ENCODE measurements around the gene FBRSL1. TPM values are rescaled to one million over a fixed set of nuclear protein-coding genes. Genes with fewer than 3 reads are reported as not detected.

FBRSL1 gene
- total and polyA plus RNA-seq, 4 donors: 2.5 to 35.5 (median 5.6) TPM

DNA sequence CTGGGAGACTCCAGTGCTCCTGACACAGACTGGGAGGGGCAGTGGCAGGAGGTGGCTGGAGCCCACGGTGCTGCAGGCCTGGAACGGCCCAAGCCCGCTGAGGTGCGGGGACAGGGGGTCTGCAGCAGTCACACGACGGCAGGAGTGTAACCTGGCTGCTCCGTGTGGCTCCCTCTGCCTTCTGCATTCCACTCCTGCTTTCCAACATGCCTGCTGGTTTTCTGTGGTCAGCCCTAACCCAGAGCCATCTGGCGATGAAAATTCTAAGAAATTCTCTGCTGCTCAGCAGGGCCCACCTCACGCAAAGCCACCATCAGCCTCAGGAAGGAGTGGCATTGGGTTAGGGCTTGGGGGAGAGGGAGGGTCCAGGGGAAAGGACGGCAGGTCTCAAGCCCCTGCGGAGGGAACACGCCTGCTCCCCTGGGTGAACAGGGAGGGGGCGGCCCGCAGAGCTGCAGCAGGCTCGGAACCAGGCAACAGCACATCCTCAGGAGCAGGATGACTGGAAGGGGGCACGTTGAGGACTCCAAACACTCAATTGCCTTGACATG lies 5.0 kb upstream of the FBRSL1 start:
- H3K4me3 ChIP-seq (ENCODE audit: low read depth in 1 of 3, low read length in 3 of 3): no peak overlapping the region
- 81% methylated on average over 16 of the region's 16 CpGs for WGBS
- H3K4me1 ChIP-seq (ENCODE audit: control insufficient read depth in 4 of 4, insufficient read depth in 4 of 4, low read length in 3 of 4): peaks cover 0 to 8% (median 3%) of the 10 kb centered on the region in 4 donors
- no peaks in the 10 kb centered on the region for H3K27me3 ChIP-seq (ENCODE audit: control insufficient read depth in 4 of 4, insufficient read depth in 4 of 4, low read length in 3 of 4)
- no peak overlapping the region for H3K27ac ChIP-seq (ENCODE audit: low read depth in 1 of 2, low read length in 2 of 2)
- H3K9me3 ChIP-seq (ENCODE audit: control insufficient read depth in 4 of 4, low read length in 3 of 4): no peaks in the 10 kb centered on the region
- no peak for TF ChIP-seq HNF4G (IDR thresholded peaks at IDR 0.05)
- TF ChIP-seq SP1 (IDR thresholded peaks at IDR 0.05): no peak
- TF ChIP-seq NR2F2 (IDR thresholded peaks at IDR 0.05): no peak
- TF ChIP-seq TAF1 (conservative IDR thresholded peaks at IDR 0.05): no peak
- TF ChIP-seq RXRA (IDR thresholded peaks at IDR 0.05): no peak
- TF ChIP-seq, protein P1, sequence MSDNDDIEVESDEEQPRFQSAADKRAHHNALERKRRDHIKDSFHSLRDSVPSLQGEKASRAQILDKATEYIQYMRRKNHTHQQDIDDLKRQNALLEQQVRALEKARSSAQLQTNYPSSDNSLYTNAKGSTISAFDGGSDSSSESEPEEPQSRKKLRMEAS (IDR thresholded peaks at IDR 0.05): no peak
- TF ChIP-seq FOXA1 (IDR thresholded peaks at IDR 0.05): no peak
- H3K9ac ChIP-seq (ENCODE audit: low read depth in 1 of 2, low read length in 2 of 2): no peak overlapping the region
- DNase-seq (ENCODE audit: low spot score): no peak
- H3K36me3 ChIP-seq (ENCODE audit: control insufficient read depth in 4 of 4, insufficient read depth in 3 of 4, low read depth in 1 of 4, low read length in 3 of 4): no peaks in the 10 kb centered on the region

DNA sequence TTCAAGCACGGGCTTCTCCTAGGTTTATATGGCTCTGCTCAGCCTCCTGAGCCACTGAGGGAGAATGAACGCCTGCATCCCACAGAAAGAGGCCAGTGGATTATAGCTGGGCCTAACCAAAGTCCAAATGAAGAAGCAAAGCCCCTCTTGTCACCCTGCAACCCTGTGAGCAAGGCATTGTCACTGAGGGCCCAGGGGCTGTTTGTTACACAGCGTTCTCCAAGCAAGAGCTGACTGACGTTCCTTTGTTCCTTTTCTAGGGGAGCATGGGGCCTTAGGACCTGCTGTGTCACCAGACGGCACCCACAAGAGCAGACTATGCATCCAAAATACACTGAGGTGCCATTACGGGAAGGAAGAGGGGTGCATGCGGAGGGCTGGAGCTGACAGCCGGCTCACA lies 4.3 kb upstream of the FBRSL1 start:
- peaks cover 0 to 8% (median 3%) of the 10 kb centered on the region in 4 donors for H3K4me1 ChIP-seq (ENCODE audit: control insufficient read depth in 4 of 4, insufficient read depth in 4 of 4, low read length in 3 of 4)
- H3K27ac ChIP-seq (ENCODE audit: low read depth in 1 of 2, low read length in 2 of 2): no peak overlapping the region
- H3K9me3 ChIP-seq (ENCODE audit: control insufficient read depth in 4 of 4, low read length in 3 of 4): no peaks in the 10 kb centered on the region
- TF ChIP-seq RXRA (IDR thresholded peaks at IDR 0.05): no peak
- TF ChIP-seq GABPA (IDR thresholded peaks at IDR 0.05 in 1 of 2, conservative IDR thresholded peaks at IDR 0.05 in 1 of 2): no peak
- no peak for TF ChIP-seq JUND (IDR thresholded peaks at IDR 0.05)
- TF ChIP-seq, protein P2, sequence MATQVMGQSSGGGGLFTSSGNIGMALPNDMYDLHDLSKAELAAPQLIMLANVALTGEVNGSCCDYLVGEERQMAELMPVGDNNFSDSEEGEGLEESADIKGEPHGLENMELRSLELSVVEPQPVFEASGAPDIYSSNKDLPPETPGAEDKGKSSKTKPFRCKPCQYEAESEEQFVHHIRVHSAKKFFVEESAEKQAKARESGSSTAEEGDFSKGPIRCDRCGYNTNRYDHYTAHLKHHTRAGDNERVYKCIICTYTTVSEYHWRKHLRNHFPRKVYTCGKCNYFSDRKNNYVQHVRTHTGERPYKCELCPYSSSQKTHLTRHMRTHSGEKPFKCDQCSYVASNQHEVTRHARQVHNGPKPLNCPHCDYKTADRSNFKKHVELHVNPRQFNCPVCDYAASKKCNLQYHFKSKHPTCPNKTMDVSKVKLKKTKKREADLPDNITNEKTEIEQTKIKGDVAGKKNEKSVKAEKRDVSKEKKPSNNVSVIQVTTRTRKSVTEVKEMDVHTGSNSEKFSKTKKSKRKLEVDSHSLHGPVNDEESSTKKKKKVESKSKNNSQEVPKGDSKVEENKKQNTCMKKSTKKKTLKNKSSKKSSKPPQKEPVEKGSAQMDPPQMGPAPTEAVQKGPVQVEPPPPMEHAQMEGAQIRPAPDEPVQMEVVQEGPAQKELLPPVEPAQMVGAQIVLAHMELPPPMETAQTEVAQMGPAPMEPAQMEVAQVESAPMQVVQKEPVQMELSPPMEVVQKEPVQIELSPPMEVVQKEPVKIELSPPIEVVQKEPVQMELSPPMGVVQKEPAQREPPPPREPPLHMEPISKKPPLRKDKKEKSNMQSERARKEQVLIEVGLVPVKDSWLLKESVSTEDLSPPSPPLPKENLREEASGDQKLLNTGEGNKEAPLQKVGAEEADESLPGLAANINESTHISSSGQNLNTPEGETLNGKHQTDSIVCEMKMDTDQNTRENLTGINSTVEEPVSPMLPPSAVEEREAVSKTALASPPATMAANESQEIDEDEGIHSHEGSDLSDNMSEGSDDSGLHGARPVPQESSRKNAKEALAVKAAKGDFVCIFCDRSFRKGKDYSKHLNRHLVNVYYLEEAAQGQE (IDR thresholded peaks at IDR 0.05): no peak
- TF ChIP-seq YY1 (IDR thresholded peaks at IDR 0.05): no peak
- no peak for TF ChIP-seq EGR1 (IDR thresholded peaks at IDR 0.05; ENCODE audit: low read depth in 2 of 2)
- TF ChIP-seq, protein P3, sequence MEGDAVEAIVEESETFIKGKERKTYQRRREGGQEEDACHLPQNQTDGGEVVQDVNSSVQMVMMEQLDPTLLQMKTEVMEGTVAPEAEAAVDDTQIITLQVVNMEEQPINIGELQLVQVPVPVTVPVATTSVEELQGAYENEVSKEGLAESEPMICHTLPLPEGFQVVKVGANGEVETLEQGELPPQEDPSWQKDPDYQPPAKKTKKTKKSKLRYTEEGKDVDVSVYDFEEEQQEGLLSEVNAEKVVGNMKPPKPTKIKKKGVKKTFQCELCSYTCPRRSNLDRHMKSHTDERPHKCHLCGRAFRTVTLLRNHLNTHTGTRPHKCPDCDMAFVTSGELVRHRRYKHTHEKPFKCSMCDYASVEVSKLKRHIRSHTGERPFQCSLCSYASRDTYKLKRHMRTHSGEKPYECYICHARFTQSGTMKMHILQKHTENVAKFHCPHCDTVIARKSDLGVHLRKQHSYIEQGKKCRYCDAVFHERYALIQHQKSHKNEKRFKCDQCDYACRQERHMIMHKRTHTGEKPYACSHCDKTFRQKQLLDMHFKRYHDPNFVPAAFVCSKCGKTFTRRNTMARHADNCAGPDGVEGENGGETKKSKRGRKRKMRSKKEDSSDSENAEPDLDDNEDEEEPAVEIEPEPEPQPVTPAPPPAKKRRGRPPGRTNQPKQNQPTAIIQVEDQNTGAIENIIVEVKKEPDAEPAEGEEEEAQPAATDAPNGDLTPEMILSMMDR (IDR thresholded peaks at IDR 0.05; ENCODE audit: low read depth, low read length, missing input control): no peak
- TF ChIP-seq, protein P4, sequence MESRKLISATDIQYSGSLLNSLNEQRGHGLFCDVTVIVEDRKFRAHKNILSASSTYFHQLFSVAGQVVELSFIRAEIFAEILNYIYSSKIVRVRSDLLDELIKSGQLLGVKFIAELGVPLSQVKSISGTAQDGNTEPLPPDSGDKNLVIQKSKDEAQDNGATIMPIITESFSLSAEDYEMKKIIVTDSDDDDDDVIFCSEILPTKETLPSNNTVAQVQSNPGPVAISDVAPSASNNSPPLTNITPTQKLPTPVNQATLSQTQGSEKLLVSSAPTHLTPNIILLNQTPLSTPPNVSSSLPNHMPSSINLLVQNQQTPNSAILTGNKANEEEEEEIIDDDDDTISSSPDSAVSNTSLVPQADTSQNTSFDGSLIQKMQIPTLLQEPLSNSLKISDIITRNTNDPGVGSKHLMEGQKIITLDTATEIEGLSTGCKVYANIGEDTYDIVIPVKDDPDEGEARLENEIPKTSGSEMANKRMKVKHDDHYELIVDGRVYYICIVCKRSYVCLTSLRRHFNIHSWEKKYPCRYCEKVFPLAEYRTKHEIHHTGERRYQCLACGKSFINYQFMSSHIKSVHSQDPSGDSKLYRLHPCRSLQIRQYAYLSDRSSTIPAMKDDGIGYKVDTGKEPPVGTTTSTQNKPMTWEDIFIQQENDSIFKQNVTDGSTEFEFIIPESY (IDR thresholded peaks at IDR 0.05): no peak
- TF ChIP-seq FOXA2 (IDR thresholded peaks at IDR 0.05): no peak
- TF ChIP-seq SP1 (IDR thresholded peaks at IDR 0.05): no peak
- TF ChIP-seq HNF4G (IDR thresholded peaks at IDR 0.05): no peak
- TF ChIP-seq FOXA1 (IDR thresholded peaks at IDR 0.05): no peak
- TF ChIP-seq, protein P1 (IDR thresholded peaks at IDR 0.05): no peak
- TF ChIP-seq RAD21 (IDR thresholded peaks at IDR 0.05): no peak
- no peak for TF ChIP-seq TAF1 (conservative IDR thresholded peaks at IDR 0.05)
- no peak for TF ChIP-seq HNF4A (conservative IDR thresholded peaks at IDR 0.05)
- TF ChIP-seq, protein P5, sequence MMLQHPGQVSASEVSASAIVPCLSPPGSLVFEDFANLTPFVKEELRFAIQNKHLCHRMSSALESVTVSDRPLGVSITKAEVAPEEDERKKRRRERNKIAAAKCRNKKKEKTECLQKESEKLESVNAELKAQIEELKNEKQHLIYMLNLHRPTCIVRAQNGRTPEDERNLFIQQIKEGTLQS (IDR thresholded peaks at IDR 0.05): no peak
- no peak for TF ChIP-seq NR2F2 (IDR thresholded peaks at IDR 0.05)
- H3K9ac ChIP-seq (ENCODE audit: low read depth in 1 of 2, low read length in 2 of 2): no peak overlapping the region
- no peak for DNase-seq (ENCODE audit: low spot score)
- WGBS: 95% methylated on average over 8 of the region's 8 CpGs
- H3K36me3 ChIP-seq (ENCODE audit: control insufficient read depth in 4 of 4, insufficient read depth in 3 of 4, low read depth in 1 of 4, low read length in 3 of 4): no peaks in the 10 kb centered on the region
- H3K27me3 ChIP-seq (ENCODE audit: control insufficient read depth in 4 of 4, insufficient read depth in 4 of 4, low read length in 3 of 4): no peaks in the 10 kb centered on the region
- no peak overlapping the region for H3K4me3 ChIP-seq (ENCODE audit: low read depth in 1 of 3, low read length in 3 of 3)

Measured in liver (tissue), 9 donors.